Right kidney (tissue), 1 donor: Measurements from ENCODE around the gene TFCP2.

ENCODE experiments used
- DNase-seq: peaks from one replicate; pipeline ENCODE4 v3.0.0-alpha.2; 2016

Gene TFCP2

DNA sequence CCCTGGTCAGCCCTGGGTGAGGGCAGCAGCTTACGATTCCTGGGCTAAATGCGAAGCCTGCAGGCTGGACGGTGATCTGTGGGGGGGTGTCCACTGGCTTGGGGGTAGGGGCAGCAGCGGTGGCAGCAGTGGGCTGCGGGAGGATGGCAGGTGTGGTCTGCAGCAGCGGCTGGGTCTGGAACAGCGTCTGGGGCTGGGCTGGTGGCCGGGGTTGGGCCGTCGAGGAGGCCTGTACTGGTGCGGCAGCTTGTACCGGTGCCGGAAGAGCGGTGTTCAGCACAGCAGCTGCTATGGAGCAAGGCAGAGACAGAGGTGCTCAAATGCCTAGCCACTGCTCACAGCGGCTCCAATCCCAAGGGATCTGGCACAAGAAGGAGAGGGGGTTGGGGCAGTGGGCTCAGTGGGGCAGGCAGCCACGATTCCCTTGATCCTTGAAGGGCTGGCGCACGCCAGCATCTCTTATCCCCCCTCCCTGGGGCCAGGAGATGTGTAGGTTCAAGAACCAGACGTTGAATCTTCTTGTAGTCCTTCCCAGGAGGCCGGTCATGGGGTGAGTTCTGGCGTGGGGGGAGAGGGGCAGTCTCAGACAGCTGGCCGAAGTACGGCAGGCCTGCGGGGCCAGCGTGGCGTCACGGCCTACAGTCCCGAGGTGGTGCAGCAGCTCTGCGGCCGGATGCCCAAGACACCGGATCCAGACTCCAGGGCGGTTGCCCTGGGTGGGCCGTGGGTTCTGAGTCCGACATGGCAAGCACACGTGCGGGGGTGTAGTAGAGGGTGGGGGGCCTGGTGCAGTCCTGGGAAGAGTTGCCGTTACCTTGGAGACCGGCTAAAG, 25.0 kb upstream of the TFCP2 start:
- no peak for DNase-seq

DNA sequence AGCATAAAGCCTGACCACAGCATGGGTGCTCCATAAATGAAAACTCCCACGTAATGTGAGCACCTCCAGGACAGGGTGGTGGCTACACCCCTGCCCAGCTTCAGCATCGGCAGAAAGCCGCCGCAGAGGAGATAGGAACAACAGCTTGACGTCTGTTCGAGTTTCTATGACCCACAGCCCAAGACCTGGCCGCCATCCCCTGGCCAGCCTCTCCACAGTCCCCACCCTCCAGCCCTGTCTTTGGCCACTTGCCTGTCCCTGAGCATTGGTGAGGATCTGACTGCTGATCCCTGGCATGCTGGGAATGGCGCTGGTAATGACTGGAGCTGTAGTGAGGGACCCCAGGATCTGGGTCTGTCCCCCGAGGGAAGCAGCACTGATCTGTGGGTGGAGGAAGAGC, 23.6 kb upstream of the TFCP2 start:
- DNase-seq: no peak

- no peak for DNase-seq
These were observed 22.9 kb upstream of the TFCP2 start for GRCh38 chr12:51195841-51196240.

GRCh38 chr12:51192284-51192671, 19.3 kb upstream of the TFCP2 start:
- DNase-seq: no peak

DNA sequence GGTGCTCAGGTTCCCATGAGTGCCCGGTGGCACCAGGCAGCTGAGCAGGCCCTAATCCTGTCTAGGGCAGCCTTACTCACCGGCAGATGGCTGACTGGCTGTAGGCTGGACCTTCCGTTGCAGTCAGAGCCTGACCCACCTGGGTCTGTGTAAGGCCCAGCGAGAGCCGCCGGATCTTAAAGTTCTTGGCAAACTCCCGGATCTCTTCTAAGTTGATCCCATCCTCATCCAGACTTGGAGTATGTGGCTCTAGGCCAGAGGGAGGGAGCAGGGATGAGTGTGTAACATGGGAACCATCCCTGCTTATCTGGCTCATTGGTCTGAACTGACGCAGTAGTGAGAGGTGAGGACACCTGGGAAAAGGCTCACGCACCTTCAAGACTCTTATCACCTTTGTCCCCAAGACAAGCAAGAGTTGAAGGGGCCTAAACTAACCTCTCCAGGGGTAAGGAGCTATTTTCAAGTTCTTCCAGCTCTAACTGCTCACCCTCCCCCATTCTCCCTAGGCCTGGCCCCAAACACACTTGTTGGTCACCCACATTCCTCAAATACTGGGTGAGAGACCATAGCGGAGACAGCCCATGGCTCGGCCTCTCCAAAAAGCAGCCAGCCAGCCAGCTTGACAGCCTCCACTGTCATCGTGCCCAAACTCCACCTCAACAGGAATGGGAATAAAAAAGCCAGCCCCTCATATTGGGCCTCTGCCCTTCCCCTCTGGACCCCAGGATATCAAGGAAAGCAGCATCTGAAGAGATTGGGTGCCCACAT, 18.8 kb upstream of the TFCP2 start:
- no peak for DNase-seq

GRCh38 chr12:51190820-51191219, 17.9 kb upstream of the TFCP2 start:
- no peak for DNase-seq

DNA sequence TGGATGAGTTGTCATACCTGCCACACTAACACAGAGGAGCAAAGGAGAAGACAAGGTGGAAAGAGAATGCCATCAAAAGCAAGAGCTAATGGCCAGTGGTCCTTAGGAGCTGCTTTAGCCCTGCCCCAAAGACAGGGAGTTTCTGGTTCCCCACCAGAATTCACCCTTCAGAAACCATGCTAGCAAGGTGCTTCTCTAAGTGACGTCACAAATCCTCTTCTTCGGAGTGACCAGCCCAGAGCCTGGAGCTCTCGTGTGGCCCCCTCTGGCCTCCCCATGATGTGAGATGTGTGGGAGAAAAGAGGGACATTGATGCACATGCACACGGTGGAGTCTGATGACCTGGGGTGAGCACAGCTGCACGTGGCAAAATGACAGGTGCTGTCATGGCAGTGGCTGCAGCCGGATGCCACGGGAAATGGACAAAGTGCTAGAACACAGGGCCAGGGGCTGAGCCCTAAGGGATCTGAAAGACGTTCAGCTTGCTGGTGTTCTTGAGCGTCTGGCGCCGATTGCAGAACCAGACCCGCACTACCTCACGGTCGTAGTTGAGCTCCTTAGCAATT, 16.9 kb upstream of the TFCP2 start:
- DNase-seq: no peak

DNA sequence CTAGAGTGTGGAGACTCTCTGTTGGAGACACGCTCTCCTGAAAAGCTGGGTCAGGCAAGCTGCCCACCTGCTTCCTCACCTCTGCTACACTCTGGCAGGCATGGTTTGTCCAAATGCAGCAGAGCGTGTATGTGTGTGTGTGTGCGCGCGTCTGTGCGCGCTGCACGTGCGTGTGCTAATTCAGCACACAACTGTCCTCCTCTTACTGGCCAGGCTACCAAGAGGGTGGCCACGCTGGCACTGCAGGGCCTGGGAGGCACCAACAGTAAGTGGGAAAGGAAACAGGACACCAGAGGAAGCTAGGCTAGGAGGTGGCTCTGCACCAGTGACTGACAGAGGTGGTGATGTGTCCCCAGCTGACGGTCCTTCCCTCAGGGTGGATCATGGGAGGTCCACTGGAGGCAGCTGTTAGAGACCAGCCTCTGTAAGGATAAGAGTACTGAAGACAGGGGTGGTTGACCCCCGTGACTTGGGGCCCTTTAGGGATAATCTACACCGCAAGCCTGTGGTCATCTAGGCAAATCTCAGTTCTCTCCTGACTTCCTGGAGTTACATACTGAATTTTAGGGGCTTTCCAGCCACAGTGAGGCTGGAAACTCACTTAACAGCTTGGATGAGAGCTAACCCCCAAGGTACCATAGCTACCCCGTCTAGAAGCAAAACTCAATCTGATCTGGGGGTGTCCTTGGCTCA, 15.6 kb upstream of the TFCP2 start:
- DNase-seq: no peak

- no peak for DNase-seq
These were observed 14.5 kb upstream of the TFCP2 start for GRCh38 chr12:51187370-51187987.

DNA sequence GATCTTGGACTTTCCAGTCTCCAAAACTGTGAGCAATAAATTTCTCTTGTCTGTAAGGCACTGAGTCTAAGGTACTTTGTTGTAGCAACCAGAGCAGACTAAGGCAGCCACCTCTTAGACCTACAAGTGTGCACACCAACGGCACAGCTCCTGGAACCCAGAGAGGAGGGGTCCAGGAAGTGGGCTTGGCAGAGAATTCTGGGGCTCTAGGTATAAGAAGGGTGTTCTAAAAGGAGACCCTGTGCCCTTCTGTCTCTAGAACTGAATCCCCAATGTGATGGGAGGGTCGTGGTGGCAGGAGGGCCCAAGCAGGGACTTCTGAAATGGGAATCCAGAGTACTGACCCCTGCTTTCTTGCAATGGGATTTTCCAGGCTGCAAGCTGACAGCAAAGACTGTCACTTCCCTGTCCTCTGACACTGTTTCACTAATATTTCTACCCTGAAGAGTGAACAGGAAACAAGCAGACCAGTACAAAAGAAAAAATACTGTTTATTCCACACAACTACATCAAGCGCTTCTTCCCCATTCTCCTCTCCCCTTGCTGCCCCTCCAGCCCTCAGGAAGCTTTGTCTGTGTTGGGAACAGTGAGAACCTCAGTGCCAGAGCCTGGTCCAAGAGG, 13.6 kb upstream of the TFCP2 start:
- DNase-seq: no peak

- no peak for DNase-seq
These were observed 12.3 kb upstream of the TFCP2 start for GRCh38 chr12:51185171-51185717.

DNA sequence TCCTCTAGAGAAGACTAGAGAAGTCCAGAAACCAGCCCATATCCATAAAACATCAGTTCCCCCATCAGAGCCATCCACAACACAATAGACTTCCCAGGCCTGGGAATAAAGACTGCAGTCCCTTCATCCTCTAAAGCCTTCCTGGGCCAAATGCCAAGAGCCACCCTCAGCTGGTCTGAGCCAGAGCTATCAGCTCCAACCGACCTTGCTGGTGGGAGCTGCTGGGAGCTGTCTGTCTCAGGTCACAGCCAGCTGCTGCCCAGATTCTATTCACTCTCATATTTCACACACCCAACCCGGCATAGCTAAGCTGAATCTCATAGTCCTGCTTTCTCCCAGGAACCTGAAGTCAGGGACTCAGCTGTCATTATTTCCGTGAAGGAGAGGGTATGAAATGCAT, 10.9 kb upstream of the TFCP2 start:
- DNase-seq: no peak

DNA sequence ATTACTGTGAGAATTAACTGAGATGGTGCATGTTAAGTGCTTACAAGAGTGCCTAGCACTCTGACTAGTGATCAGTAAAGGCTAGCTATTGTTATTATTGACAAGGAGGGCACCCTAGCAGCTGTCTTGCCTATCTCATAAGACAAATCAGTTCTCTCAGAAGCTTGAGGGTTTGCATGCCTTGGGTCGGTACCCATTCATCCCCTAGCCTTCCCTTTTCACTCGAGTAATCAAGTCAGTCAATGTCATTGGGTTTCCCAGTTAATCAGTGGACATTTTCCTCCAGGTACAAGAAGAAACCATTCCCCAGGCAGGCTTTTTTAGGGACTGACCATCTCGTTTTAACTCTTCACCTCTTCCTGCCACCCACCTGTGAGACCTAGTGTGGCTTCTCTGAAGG, 10.4 kb upstream of the TFCP2 start:
- no peak for DNase-seq

DNA sequence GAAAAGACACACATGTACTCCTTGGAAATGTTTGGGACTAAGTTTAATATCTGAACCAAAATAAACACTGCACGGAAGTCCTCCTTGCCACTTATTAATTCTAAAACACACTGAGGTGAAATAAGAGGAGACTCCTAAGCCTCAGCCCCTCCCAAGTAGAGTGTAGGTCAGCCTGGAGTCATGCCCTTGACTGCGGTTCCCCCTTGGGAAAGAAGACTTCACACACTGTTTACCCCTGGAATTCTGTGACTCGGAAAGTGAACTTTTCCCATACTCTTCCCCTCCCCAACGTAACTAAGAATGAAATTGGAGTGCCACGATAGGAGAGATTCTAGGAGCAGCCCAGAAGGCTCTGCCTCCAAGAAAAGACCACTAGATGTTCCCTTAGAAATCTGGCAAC, 8.6 kb upstream of the TFCP2 start:
- DNase-seq: no peak

GRCh38 chr12:51177897-51178296, 5.0 kb upstream of the TFCP2 start:
- DNase-seq: no peak

- no peak for DNase-seq
These were observed 1.6 kb upstream of the TFCP2 start for GRCh38 chr12:51174501-51174900.

GRCh38 chr12:51171884-51172514, 936 bp downstream of the TFCP2 start:
- no peak for DNase-seq

DNA sequence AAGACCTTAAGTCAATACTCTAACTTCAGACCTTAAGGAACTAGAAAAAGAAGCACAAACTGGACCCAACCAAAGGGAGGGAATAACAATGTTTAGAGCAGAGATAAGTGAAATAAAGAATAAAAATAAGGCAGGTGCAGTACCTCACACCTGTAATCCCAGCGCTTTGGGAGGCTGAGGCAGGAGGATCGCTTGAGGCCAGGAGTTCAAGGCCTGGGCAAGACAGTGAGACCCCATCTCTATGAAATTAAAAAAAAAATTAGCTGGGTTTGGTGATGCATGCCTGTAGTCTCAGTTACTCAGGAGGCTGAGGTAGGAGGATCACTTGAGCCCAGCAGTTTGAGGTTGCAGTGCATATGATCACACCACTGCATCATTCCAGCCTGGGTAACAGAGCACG, 9.1 kb downstream of the TFCP2 start:
- DNase-seq: no peak

- DNase-seq: no peak
These were observed 10.7 kb downstream of the TFCP2 start for GRCh38 chr12:51162217-51162616.

DNA sequence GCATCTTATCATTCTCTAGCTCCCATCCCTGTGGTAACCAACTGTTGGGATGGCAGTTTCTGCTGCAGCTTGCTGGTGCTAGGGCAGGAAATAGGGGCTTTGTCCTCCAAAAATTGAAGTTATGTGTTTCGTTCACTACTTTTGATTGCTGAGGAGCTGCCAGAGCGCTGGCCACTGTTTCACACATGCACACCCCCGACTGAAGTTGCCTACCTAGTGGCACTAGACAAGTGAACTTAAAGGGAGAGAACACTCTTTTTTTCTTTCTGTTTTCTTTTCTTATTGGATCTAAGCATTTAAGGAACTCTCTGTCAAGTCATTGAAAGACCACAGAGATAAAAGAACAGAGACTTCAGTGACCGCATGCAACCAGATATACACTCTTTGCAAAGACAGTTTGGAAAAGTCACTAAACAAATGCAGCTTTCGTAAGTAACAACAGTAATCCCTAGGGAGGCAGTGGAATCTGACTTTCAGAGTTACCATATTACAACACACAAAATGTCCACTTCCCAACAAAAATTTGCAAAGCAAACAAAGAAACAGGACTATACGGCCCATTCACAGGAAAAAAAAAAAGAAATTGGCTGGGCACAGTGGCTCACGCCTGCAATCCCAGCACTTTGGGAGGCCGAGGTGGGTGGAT, 12.0 kb downstream of the TFCP2 start:
- no peak for DNase-seq
